B cell (primary cell): ENCODE results near the gene ASB4. TPM values are rescaled to one million over a fixed set of nuclear protein-coding genes. Genes with fewer than 3 reads are reported as not detected.
A peak's percentile ranks its signal among the peaks of the same experiment; 100 is the strongest.

Source experiments
- ATAC-seq: fragments of 200-7000 bp; cut with Tn5 transposase; one replicate; pipeline ENCODE4 v1.10.0; 2021; ENCODE audit warnings: low read depth, mild to moderate bottlenecking, moderate number of reproducible peaks, moderate library complexity
- CTCF ChIA-PET: fragments of 350-600 bp; sonication (Branson Sonifier 250); formaldehyde crosslinking; loops from one replicate; lab custom pipeline; 2021; ENCODE audit warnings: antibody characterized with exemption, inconsistent platforms; lab: Charles Lee
- POLR2A ChIA-PET: fragments of 350-600 bp; sonication (Branson Sonifier 250); formaldehyde crosslinking; loops from one replicate; lab custom pipeline; 2021; ENCODE audit warnings: antibody characterized with exemption; lab: Charles Lee
- DNase-seq: peaks from one replicate; pipeline ENCODE4 v3.0.0; 2013
- H2AFZ ChIP-seq: 2 replicates; pipeline ENCODE4 v1.6.1; 2012; ENCODE audit warnings: mild to moderate bottlenecking, low read depth, low read length; ENCODE audit not compliant: insufficient read depth, poor library complexity, severe bottlenecking
- H3K27ac ChIP-seq, 2 donors: 1 replicate in 1 of 2; 2 replicates in 1 of 2; pipeline ENCODE4 v1.5.1; 2012 to 2013; ENCODE audit warnings: low read length in 2 of 2, mild to moderate bottlenecking in 2 of 2, moderate library complexity in 1 of 2
- H3K27me3 ChIP-seq, 4 experiments: fragments of 200-600 bp in 1 of 4; sonication (generic) in 1 of 4; replicated peaks in 1 of 4; 1 replicate in 2 of 4; 2 replicates in 2 of 4; pipeline versions ENCODE4 v1.6.1 to v1.7.0; 2013 to 2016; ENCODE audit warnings: low read length in 3 of 4, mild to moderate bottlenecking in 2 of 4, mixed read lengths in 1 of 4, moderate library complexity in 1 of 4; ENCODE audit not compliant: insufficient read depth in 4 of 4, control insufficient read depth in 3 of 4; ENCODE audit errors: control extremely low read depth in 1 of 4
- H3K36me3 ChIP-seq, 2 experiments: replicated peaks in 1 of 2; 1 replicate in 1 of 2; 2 replicates in 1 of 2; pipeline versions ENCODE4 v1.6.1 to v1.7.1; 2013; ENCODE audit warnings: low read length in 1 of 2; ENCODE audit not compliant: insufficient read depth in 2 of 2, control insufficient read depth in 1 of 2; ENCODE audit errors: control extremely low read depth in 1 of 2, extremely low read depth in 1 of 2
- H3K4me1 ChIP-seq, 2 donors: fragments of 200-600 bp in 1 of 2; sonication (generic) in 1 of 2; 1 replicate in 1 of 2; 2 replicates in 1 of 2; pipeline versions ENCODE4 v1.5.1 to v1.6.1; 2013 to 2017; ENCODE audit warnings: low read length in 2 of 2; ENCODE audit not compliant: control insufficient read depth in 2 of 2, insufficient read depth in 2 of 2
- H3K4me2 ChIP-seq: replicated peaks from 2 replicates; pipeline ENCODE3; 2012; ENCODE audit warnings: mild to moderate bottlenecking, low read depth, low read length; ENCODE audit not compliant: poor library complexity, severe bottlenecking
- H3K4me3 ChIP-seq, 5 experiments: fragments of 200-600 bp in 1 of 5; sonication (generic) in 1 of 5; 1 replicate in 3 of 5; 2 replicates in 2 of 5; pipeline versions ENCODE4 v1.5.1 to v1.7.0; 2011 to 2016; ENCODE audit warnings: low read length in 4 of 5, mild to moderate bottlenecking in 4 of 5, low read depth in 2 of 5, control low read depth in 1 of 5, moderate library complexity in 1 of 5; ENCODE audit not compliant: insufficient read depth in 1 of 5; ENCODE audit errors: control extremely low read depth in 1 of 5, extremely low read depth in 1 of 5
- H3K79me2 ChIP-seq: fragments of 200-600 bp; sonication (generic); one replicate; pipeline ENCODE4 v1.6.0; 2016; ENCODE audit warnings: low read length; ENCODE audit not compliant: control insufficient read depth, insufficient read depth
- H3K9ac ChIP-seq: fragments of 200-600 bp; sonication (generic); 2 replicates; pipeline ENCODE4 v1.6.1; 2017; ENCODE audit warnings: mild to moderate bottlenecking, low read length, moderate library complexity
- H3K9me3 ChIP-seq, 3 donors: one replicate each; pipeline versions ENCODE4 v1.6.1 to v1.7.1; 2013; ENCODE audit warnings: low read length in 2 of 3; ENCODE audit not compliant: control insufficient read depth in 2 of 3, insufficient read depth in 1 of 3; ENCODE audit errors: control extremely low read depth in 1 of 3
- H4K20me1 ChIP-seq: 2 replicates; pipeline ENCODE4 v1.6.0; 2012; ENCODE audit warnings: mild to moderate bottlenecking, low read length; ENCODE audit not compliant: insufficient read depth, control insufficient read depth, poor library complexity, severe bottlenecking
- H3K27ac Mint-ChIP-seq: one replicate; pipeline ENCODE4 v1.8.0; 2021; ENCODE audit warnings: mixed read lengths
- H3K27me3 Mint-ChIP-seq: one replicate; pipeline ENCODE4 v1.8.0; 2021; ENCODE audit warnings: mixed read lengths
- H3K4me1 Mint-ChIP-seq: one replicate; pipeline ENCODE4 v1.8.0; 2021; ENCODE audit warnings: mixed read lengths
- H3K4me3 Mint-ChIP-seq: one replicate; pipeline ENCODE4 v1.8.0; 2021; ENCODE audit warnings: mixed read lengths
- H3K9me3 Mint-ChIP-seq: one replicate; pipeline ENCODE4 v1.8.0; 2022; ENCODE audit warnings: mixed read lengths; ENCODE audit not compliant: insufficient read depth
- EZH2 ChIP-seq: IDR thresholded peaks from 2 replicates; pipeline ENCODE4 v1.6.1; 2012; ENCODE audit warnings: borderline replicate concordance, low read depth, mild to moderate bottlenecking, moderate library complexity, low read length; ENCODE audit not compliant: insufficient read depth, poor library complexity, severe bottlenecking
- WGBS: methylation state at CpG from one replicate; pipeline ENCODE4 v1.1.5; 2013; ENCODE audit warnings: missing lambda C conversion rate; ENCODE audit not compliant: insufficient coverage; 5-methylcytosine and 5-hydroxymethylcytosine counted together
- intact Hi-C: fragments of 100-400 bp; cut with micrococcal nuclease; formaldehyde crosslinking; loops from one replicate; pipeline ENCODE4 v1.10.0; 2022
- polyA plus RNA-seq: library from polyadenylated mRNA; depleted of rRNA; stranded (reverse); fragments of >200 nt; gene quantifications from 2 replicates; pipeline ENCODE4 v1.2.3, GENCODE V29; 2012
- total RNA-seq, 2 donors: library from RNA; stranded (reverse); fragments of 120-200 nt in 1 of 2; gene quantifications; 1 replicate in 1 of 2; 2 replicates in 1 of 2; pipeline versions ENCODE4 v1.2.3 to v1.2.4, GENCODE V29; 2013 to 2022
- TF ChIP-seq, protein P1 (sequence below): fragments of 200-600 bp; IDR thresholded peaks from one replicate; pipeline ENCODE4 v1.8.0; 2022; ENCODE audit warnings: antibody characterized with exemption, mild to moderate bottlenecking

ASB4 gene
- total and polyA plus RNA-seq, 2 donors (not counting 1 experiment from before 2014, with no cell fraction given), result not detected

DNA sequence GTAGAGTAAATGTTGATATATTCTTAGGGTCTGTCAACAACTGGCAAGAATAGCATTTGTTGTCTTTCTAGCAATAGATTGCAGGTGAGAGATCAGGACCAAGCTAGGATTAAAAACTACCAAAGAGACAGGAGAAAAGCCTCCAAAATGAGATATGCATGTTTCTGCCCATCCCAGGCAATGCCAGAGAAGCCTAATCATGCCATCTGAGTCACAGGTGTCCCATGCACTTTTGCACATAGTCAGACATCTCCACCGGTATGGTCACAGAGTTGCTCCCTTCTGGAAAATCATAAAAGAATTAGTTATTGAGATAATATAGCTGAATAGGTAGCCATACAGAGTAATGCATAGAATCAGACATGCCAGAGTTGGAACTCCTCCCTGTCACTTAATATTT is 59.9 kb downstream of the ASB4 start:
- Histone ChIP-seq H3K27ac (no peak overlapping the region), H4K20me1 (no peaks in the 10 kb centered on the region), H3K4me1 (peaks cover 3 to 8% of the 10 kb centered on the region in 2 donors), H3K27me3 (no peaks in the 10 kb centered on the region), H3K4me3 (no peak overlapping the region), H3K79me2 (no peaks in the 10 kb centered on the region), H2AFZ (no peak overlapping the region), H3K4me2 (no peak overlapping the region), H3K9ac (peak overlapping the region; percentile 6), H3K36me3 (no peaks in the 10 kb centered on the region), H3K9me3 (no peaks in the 10 kb centered on the region)
- no peak overlapping the region for H3K4me3 Mint-ChIP-seq
- H3K4me1 Mint-ChIP-seq, result peaks cover 9% of the 10 kb centered on the region
- ChIA-PET POLR2A (no interaction called here), CTCF (interaction anchor here (1.0 to 11.3 kb wide), 9 partner anchors 11 to 142 kb away, joined by 3 to 270 read pairs (median 5); no protein-coding TSS in a partner anchor)
- H3K27me3 Mint-ChIP-seq, result peaks cover 7% of the 10 kb centered on the region
- intact Hi-C loops, result loop anchor here (1.0 to 5.0 kb wide), 3 partner anchors 47 to 141 kb away; no protein-coding TSS in a partner anchor
- ATAC-seq (no peak), DNase-seq (no peak)
- H3K27ac Mint-ChIP-seq, result no peak overlapping the region
- WGBS, result no CpG with 5 or more reads among the region's 1 CpG
- H3K9me3 Mint-ChIP-seq, result no peaks in the 10 kb centered on the region
- TF ChIP-seq, protein P1, sequence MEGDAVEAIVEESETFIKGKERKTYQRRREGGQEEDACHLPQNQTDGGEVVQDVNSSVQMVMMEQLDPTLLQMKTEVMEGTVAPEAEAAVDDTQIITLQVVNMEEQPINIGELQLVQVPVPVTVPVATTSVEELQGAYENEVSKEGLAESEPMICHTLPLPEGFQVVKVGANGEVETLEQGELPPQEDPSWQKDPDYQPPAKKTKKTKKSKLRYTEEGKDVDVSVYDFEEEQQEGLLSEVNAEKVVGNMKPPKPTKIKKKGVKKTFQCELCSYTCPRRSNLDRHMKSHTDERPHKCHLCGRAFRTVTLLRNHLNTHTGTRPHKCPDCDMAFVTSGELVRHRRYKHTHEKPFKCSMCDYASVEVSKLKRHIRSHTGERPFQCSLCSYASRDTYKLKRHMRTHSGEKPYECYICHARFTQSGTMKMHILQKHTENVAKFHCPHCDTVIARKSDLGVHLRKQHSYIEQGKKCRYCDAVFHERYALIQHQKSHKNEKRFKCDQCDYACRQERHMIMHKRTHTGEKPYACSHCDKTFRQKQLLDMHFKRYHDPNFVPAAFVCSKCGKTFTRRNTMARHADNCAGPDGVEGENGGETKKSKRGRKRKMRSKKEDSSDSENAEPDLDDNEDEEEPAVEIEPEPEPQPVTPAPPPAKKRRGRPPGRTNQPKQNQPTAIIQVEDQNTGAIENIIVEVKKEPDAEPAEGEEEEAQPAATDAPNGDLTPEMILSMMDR, result no peak
- TF ChIP-seq EZH2, result no peak

DNA sequence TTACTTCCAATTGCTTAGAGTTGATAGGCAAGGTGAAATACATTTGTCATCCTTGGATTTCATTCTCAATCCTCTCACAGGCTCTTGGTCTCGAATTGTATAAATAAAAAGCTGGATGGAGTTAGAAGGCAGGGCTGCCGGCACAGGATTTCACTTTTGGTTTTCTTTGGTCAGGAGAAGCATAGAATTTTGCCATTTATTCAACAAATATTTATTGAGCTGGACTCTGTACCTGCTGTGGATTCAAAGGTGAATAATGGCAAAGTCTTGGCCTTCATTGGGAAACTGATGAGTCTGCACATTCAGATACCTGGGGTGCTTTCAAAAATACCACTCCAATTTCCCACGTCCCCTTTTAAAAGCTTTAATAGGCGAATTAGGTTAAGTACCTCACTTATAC is 60.9 kb downstream of the ASB4 start:
- H3K79me2 ChIP-seq, result no peaks in the 10 kb centered on the region
- no peak overlapping the region for H3K4me3 ChIP-seq
- no CpG with 5 or more reads among the region's 4 CpGs for WGBS
- intact Hi-C loops, result loop anchor here (5.0 kb wide), 2 partner anchors 46 to 61 kb away; no protein-coding TSS in a partner anchor
- TF ChIP-seq, protein P1, result no peak
- TF ChIP-seq EZH2, result no peak
- H3K36me3 ChIP-seq, result no peaks in the 10 kb centered on the region
- H3K27me3 ChIP-seq, result no peaks in the 10 kb centered on the region
- no peak overlapping the region for H3K27ac ChIP-seq
- H3K9ac ChIP-seq, result no peak overlapping the region
- Mint-ChIP-seq H3K9me3 (no peaks in the 10 kb centered on the region), H3K4me3 (no peak overlapping the region), H3K27ac (no peak overlapping the region), H3K27me3 (peaks cover 11% of the 10 kb centered on the region), H3K4me1 (peaks cover 9% of the 10 kb centered on the region)
- H4K20me1 ChIP-seq, result no peaks in the 10 kb centered on the region
- H3K9me3 ChIP-seq, result no peaks in the 10 kb centered on the region
- ChIA-PET POLR2A (no interaction called here), CTCF (interaction anchor here (1.4 to 11.3 kb wide), 4 partner anchors 10 to 141 kb away, joined by 3 to 270 read pairs (median 73); no protein-coding TSS in a partner anchor)
- DNase-seq (no peak), ATAC-seq (no peak)
- peaks cover 3 to 8% of the 10 kb centered on the region in 2 donors for H3K4me1 ChIP-seq
- H3K4me2 ChIP-seq, result no peak overlapping the region
- H2AFZ ChIP-seq, result no peak overlapping the region
